Measurements from ENCODE around the gene EIF6. TPM values are rescaled to one million over a fixed set of nuclear protein-coding genes. Genes with fewer than 3 reads are reported as not detected.

Gene EIF6
- total and polyA plus RNA-seq, 2 experiments from 2014 or later, result 166 to 245 TPM

- no peaks in the 10 kb centered on the region for H4K20me1 ChIP-seq (ENCODE audit: insufficient read depth)
- H3K36me3 ChIP-seq (ENCODE audit: low read depth), result no peaks in the 10 kb centered on the region
- H3K79me2 ChIP-seq (ENCODE audit: insufficient read depth), result no peaks in the 10 kb centered on the region
- no peak overlapping the region for H2AFZ ChIP-seq
- WGBS, 2 experiments (ENCODE audit: low coverage in 1 of 2, low lambda C conversion rate in 2 of 2, missing lambda C conversion rate in 2 of 2), result 27% methylated on average over 13 of the region's 13 CpGs
- peaks cover 66% of the 10 kb centered on the region for H3F3A ChIP-seq (ENCODE audit: insufficient read depth)
- TF ChIP-seq EZH2 (IDR thresholded peaks at IDR 0.05; ENCODE audit: insufficient read depth, poor library complexity, severe bottlenecking) (no peak), EZH2phosphoT487 (IDR thresholded peaks at IDR 0.05; ENCODE audit: insufficient read depth, low read depth) (no peak)
- H3K9me2 ChIP-seq (ENCODE audit: insufficient read depth), result no peaks in the 10 kb centered on the region
- H3K9ac ChIP-seq, result peak overlapping the region; percentile 66
- no peak overlapping the region for H3K4me3 ChIP-seq
- H3K9me3 ChIP-seq (ENCODE audit: low read depth), result no peaks in the 10 kb centered on the region
- H3K4me1 ChIP-seq (ENCODE audit: insufficient read depth), result peaks cover 90% of the 10 kb centered on the region
- in situ Hi-C loops (cut with MboI), result no loop called here
- no peaks in the 10 kb centered on the region for H3K27me3 ChIP-seq (replicated peaks; ENCODE audit: insufficient read depth)
- peak; percentile 92 for DNase-seq
- peak overlapping the region; percentile 51 for H3K4me2 ChIP-seq (ENCODE audit: unreplicated experiment)
- peak overlapping the region; percentile 87 for H3K27ac ChIP-seq
Measured at GRCh38 chr20:35307666-35308653, 23.4 kb upstream of the EIF6 start.

- in situ Hi-C loops (cut with MboI), result no loop called here
- no peaks in the 10 kb centered on the region for H3K79me2 ChIP-seq (ENCODE audit: insufficient read depth)
- peaks cover 90% of the 10 kb centered on the region for H3K4me1 ChIP-seq (ENCODE audit: insufficient read depth)
- H2AFZ ChIP-seq, result no peak overlapping the region
- peak overlapping the region; percentile 87 for H3K27ac ChIP-seq
- H3K4me2 ChIP-seq (ENCODE audit: unreplicated experiment), result peak overlapping the region; percentile 76
- H4K20me1 ChIP-seq (ENCODE audit: insufficient read depth), result no peaks in the 10 kb centered on the region
- H3K9me3 ChIP-seq (ENCODE audit: low read depth), result no peaks in the 10 kb centered on the region
- peak overlapping the region; percentile 66 for H3K9ac ChIP-seq
- H3K9me2 ChIP-seq (ENCODE audit: insufficient read depth), result no peaks in the 10 kb centered on the region
- no peak overlapping the region for H3K4me3 ChIP-seq
- H3K36me3 ChIP-seq (ENCODE audit: low read depth), result no peaks in the 10 kb centered on the region
- DNase-seq, result peak; percentile 76
- H3K27me3 ChIP-seq (replicated peaks; ENCODE audit: insufficient read depth), result no peaks in the 10 kb centered on the region
- peaks cover 68% of the 10 kb centered on the region for H3F3A ChIP-seq (ENCODE audit: insufficient read depth)
- TF ChIP-seq EZH2phosphoT487 (IDR thresholded peaks at IDR 0.05; ENCODE audit: insufficient read depth, low read depth) (no peak), EZH2 (IDR thresholded peaks at IDR 0.05; ENCODE audit: insufficient read depth, poor library complexity, severe bottlenecking) (no peak)
- WGBS, 2 experiments (ENCODE audit: low coverage in 1 of 2, low lambda C conversion rate in 2 of 2, missing lambda C conversion rate in 2 of 2), result 62 to 66% methylated on average over 4 of the region's 4 CpGs
Measured at GRCh38 chr20:35306931-35307517, 22.5 kb upstream of the EIF6 start.

GRCh38 chr20:35305682-35306556 lies 21.3 kb upstream of the EIF6 start:
- H2AFZ ChIP-seq, result no peak overlapping the region
- in situ Hi-C loops (cut with MboI), result no loop called here
- TF ChIP-seq EZH2 (IDR thresholded peaks at IDR 0.05; ENCODE audit: insufficient read depth, poor library complexity, severe bottlenecking) (no peak), EZH2phosphoT487 (IDR thresholded peaks at IDR 0.05; ENCODE audit: insufficient read depth, low read depth) (no peak)

GRCh38 chr20:35304956-35305355 lies 20.4 kb upstream of the EIF6 start:
- Histone ChIP-seq H3K79me2 (ENCODE audit: insufficient read depth) (no peaks in the 10 kb centered on the region), H2AFZ (no peak overlapping the region), H3K9ac (peak overlapping the region; percentile 72), H4K20me1 (ENCODE audit: insufficient read depth) (no peaks in the 10 kb centered on the region), H3K4me2 (ENCODE audit: unreplicated experiment) (peak overlapping the region; percentile 53), H3F3A (ENCODE audit: insufficient read depth) (peaks cover 60% of the 10 kb centered on the region), H3K4me3 (no peak overlapping the region), H3K27ac (peak overlapping the region; percentile 95), H3K9me3 (ENCODE audit: low read depth) (no peaks in the 10 kb centered on the region), H3K4me1 (ENCODE audit: insufficient read depth) (peaks cover 77% of the 10 kb centered on the region), H3K9me2 (ENCODE audit: insufficient read depth) (no peaks in the 10 kb centered on the region), H3K27me3 (replicated peaks; ENCODE audit: insufficient read depth) (no peaks in the 10 kb centered on the region), H3K36me3 (ENCODE audit: low read depth) (no peaks in the 10 kb centered on the region)
- DNase-seq, result no peak
- TF ChIP-seq EZH2 (IDR thresholded peaks at IDR 0.05; ENCODE audit: insufficient read depth, poor library complexity, severe bottlenecking) (no peak), EZH2phosphoT487 (IDR thresholded peaks at IDR 0.05; ENCODE audit: insufficient read depth, low read depth) (no peak)
- in situ Hi-C loops (cut with MboI), result loop anchor here (5.0 kb wide), 1 partner anchor 132 kb away; the partner anchor contains the start of gene GDF5
- 89 to 94% methylated on average over 6 of the region's 6 CpGs for WGBS, 2 experiments (ENCODE audit: low coverage in 1 of 2, low lambda C conversion rate in 2 of 2, missing lambda C conversion rate in 2 of 2)

More at GRCh38 chr20:35305682-35306556, 21.3 kb upstream of the EIF6 start:
- no peaks in the 10 kb centered on the region for H3K79me2 ChIP-seq (ENCODE audit: insufficient read depth)
- peak overlapping the region; percentile 95 for H3K27ac ChIP-seq
- H3K9me3 ChIP-seq (ENCODE audit: low read depth), result no peaks in the 10 kb centered on the region
- peak overlapping the region; percentile 76 for H3K4me2 ChIP-seq (ENCODE audit: unreplicated experiment)
- DNase-seq, result peak; percentile 100
- no peaks in the 10 kb centered on the region for H3K36me3 ChIP-seq (ENCODE audit: low read depth)
- peaks cover 83% of the 10 kb centered on the region for H3K4me1 ChIP-seq (ENCODE audit: insufficient read depth)
- H3K9ac ChIP-seq, result peak overlapping the region; percentile 72
- 31 to 34% methylated on average over 12 of the region's 12 CpGs for WGBS, 2 experiments (ENCODE audit: low coverage in 1 of 2, low lambda C conversion rate in 2 of 2, missing lambda C conversion rate in 2 of 2)
- H4K20me1 ChIP-seq (ENCODE audit: insufficient read depth), result no peaks in the 10 kb centered on the region
- H3F3A ChIP-seq (ENCODE audit: insufficient read depth), result peaks cover 62% of the 10 kb centered on the region
- H3K9me2 ChIP-seq (ENCODE audit: insufficient read depth), result no peaks in the 10 kb centered on the region
- H3K27me3 ChIP-seq (replicated peaks; ENCODE audit: insufficient read depth), result no peaks in the 10 kb centered on the region
- H3K4me3 ChIP-seq, result no peak overlapping the region
